Measurements from ENCODE around the gene FAM81B.

- TF ChIP-seq CTCF (IDR thresholded peaks at IDR 0.05) (no peak), POLR2A (IDR thresholded peaks at IDR 0.05) (no peak)
Observed at GRCh38 chr5:95410279-95410678, 19.1 kb downstream of the FAM81B start.

Measured in right lobe of liver (tissue), 4 donors.